Stomach (tissue), 4 donors: ENCODE data around the gene CLSTN2.

Experiments used
- EP300 ChIP-seq: sonication (generic); formaldehyde crosslinking; IDR thresholded peaks from one replicate; pipeline ENCODE4 v1.6.1; 2017; ENCODE audit warnings: antibody characterized with exemption
- POLR2A ChIP-seq, 4 donors: fragments of 450-650 bp; IDR thresholded peaks; one replicate each; pipeline ENCODE4 v1.6.1; 2016; ENCODE audit warnings: antibody characterized with exemption in 4 of 4, control low read depth in 2 of 4, mild to moderate bottlenecking in 1 of 4, moderate library complexity in 1 of 4
- POLR2AphosphoS5 ChIP-seq, 3 donors: sonication (generic); formaldehyde crosslinking; IDR thresholded peaks; one replicate each; pipeline ENCODE4 v1.6.1; 2016; ENCODE audit warnings: antibody characterized with exemption in 3 of 3
- TF ChIP-seq, protein P1 (sequence below), 7 experiments: fragments of 450-650 bp in 4 of 7; fragments of 200-600 bp in 3 of 7; sonication (generic) in 3 of 7; IDR thresholded peaks; one replicate each; pipeline ENCODE4 v1.5.1; 2016 to 2019; ENCODE audit warnings: antibody characterized with exemption in 7 of 7, control low read depth in 2 of 7, mild to moderate bottlenecking in 1 of 7

DNA sequence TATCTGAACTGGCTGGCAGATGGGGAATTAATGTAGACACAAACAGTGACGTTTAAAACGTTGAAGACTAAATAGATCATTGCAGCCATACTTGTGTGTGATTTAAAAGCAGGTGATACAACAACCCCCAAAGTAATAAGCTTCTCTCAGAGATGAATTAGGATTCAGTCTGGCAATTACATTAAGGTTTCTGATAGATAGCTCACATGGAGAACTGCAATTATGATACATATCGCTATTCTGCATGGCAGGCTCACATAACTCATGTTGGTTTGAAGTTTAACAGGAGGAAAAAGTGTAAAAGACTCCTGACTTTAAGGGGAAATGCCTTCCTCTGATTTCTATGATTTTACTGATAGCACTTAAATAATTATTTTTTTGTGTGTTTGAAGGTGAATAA is 196.9 kb downstream of the CLSTN2 start:
- TF ChIP-seq, protein P1, sequence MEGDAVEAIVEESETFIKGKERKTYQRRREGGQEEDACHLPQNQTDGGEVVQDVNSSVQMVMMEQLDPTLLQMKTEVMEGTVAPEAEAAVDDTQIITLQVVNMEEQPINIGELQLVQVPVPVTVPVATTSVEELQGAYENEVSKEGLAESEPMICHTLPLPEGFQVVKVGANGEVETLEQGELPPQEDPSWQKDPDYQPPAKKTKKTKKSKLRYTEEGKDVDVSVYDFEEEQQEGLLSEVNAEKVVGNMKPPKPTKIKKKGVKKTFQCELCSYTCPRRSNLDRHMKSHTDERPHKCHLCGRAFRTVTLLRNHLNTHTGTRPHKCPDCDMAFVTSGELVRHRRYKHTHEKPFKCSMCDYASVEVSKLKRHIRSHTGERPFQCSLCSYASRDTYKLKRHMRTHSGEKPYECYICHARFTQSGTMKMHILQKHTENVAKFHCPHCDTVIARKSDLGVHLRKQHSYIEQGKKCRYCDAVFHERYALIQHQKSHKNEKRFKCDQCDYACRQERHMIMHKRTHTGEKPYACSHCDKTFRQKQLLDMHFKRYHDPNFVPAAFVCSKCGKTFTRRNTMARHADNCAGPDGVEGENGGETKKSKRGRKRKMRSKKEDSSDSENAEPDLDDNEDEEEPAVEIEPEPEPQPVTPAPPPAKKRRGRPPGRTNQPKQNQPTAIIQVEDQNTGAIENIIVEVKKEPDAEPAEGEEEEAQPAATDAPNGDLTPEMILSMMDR (IDR thresholded peaks at IDR 0.05) = no peak
- TF ChIP-seq POLR2AphosphoS5 (IDR thresholded peaks at IDR 0.05) (no peak), POLR2A (IDR thresholded peaks at IDR 0.05) (no peak), EP300 (no peak)
